Central memory CD8-positive, alpha-beta T cell (primary cell): ENCODE results near the gene CCDC9B.

ENCODE experiments used
- ATAC-seq: fragments of 150-1000 bp; cut with Tn5 transposase; replicated peaks from 2 replicates; pipeline ENCODE4 v1.10.0; 2022; ENCODE audit warnings: mild to moderate bottlenecking, moderate FRiP score, moderate number of reproducible peaks; ENCODE audit not compliant: poor library complexity, severe bottlenecking; ENCODE audit errors: extremely low read depth
- DNase-seq, 2 donors: peaks; one replicate each; pipeline ENCODE4 v3.0.0; 2021; ENCODE audit warnings: low spot score in 2 of 2
- H3K27ac Mint-ChIP-seq: one replicate; pipeline ENCODE4 v1.8.0; 2022; ENCODE audit warnings: low read depth, mild to moderate bottlenecking, moderate library complexity, mixed read lengths
- H3K27me3 Mint-ChIP-seq: one replicate; pipeline ENCODE4 v1.8.0; 2022; ENCODE audit warnings: mixed read lengths
- H3K36me3 Mint-ChIP-seq: one replicate; pipeline ENCODE4 v1.8.0; 2022; ENCODE audit warnings: mild to moderate bottlenecking, moderate library complexity, mixed read lengths; ENCODE audit not compliant: insufficient read depth
- H3K4me1 Mint-ChIP-seq: one replicate; pipeline ENCODE4 v1.8.0; 2022; ENCODE audit warnings: mixed read lengths
- H3K4me3 Mint-ChIP-seq: one replicate; pipeline ENCODE4 v1.8.0; 2022; ENCODE audit warnings: mild to moderate bottlenecking, moderate library complexity, mixed read lengths
- H3K9me3 Mint-ChIP-seq: one replicate; pipeline ENCODE4 v1.8.0; 2022; ENCODE audit warnings: mixed read lengths

Gene CCDC9B

DNA sequence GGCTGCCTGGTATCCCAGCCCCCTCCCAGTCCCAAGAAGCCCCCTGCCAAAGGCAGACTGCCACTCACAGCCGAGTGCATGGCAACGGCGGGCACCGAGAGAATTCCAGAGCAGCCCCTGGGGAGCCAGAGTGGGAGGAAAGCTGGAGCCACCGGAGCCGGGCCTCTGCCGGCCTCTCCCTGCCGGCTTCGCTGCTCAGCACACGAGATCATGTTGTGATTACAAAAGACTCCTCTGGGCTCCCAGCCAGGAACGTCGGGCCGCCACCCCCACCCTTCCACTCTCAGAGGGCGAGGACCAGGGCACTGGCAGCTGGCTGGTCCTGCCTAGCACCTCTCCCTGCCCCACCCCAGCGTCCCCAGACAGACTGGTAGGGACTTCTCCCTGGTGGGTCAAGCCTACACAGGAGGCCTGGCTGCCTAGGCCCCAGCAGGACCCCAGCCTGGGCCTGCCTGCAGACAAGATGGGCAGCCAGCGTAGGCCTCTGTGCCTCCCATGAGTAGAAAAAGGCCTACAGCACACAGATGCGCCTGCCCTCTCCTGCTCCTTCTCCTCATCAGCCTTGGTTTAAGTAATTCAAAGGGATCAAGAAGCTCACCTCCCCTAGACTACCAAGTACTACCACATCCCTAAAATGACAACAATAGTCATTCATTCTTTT lies at the start of gene CCDC9B:
Gene CCDC9B (minus strand): TSS at position 200 of the 661 bp plus-strand sequence. CDS start 120 bp downstream, at position 80.
- H3K27ac Mint-ChIP-seq = no peak within 1 kb of the TSS
- H3K27me3 Mint-ChIP-seq = no peaks in the 10 kb centered on the region
- H3K9me3 Mint-ChIP-seq = no peaks in the 10 kb centered on the region
- H3K4me3 Mint-ChIP-seq = no peak within 1 kb of the TSS
- DNase-seq (no peak), ATAC-seq (no peak)
- no peaks in the 10 kb centered on the region for H3K36me3 Mint-ChIP-seq
- H3K4me1 Mint-ChIP-seq = peaks cover 8% of the 10 kb centered on the region

DNA sequence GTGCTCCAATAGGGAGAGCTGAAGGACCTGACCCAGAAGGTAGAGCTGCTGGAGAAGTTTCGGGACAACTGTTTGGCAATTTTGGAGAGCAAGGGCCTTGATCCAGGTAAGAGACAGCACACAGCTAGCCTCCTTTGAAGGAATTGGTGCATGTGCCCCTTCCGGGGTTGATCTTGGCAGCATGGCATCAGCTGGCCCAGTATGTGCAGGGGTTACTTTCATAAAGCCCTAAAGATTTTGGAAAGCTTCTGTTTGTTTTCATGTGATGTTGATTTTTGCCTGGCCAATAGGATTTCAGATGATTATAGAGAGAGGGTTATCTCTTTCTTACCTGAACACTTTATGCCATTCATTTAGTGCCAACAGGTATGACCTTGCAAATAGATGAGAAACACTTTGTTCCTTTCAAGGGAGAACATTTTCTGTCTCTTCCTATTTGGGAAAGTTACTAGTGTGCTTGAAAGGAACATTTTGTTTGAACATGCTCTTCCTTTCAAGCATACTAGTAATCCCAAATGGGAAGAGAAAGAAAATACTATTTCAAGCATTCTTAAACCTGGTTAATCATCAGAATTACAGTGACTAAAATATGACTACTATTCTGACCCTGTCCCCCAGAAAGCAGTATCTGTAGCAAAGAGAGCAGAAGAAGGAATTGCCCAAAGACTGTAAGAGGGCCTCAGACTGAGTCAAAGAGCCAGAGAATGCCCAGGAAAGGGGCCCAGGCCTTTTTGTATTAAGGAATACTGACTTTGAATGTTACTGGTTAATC lies 49.3 kb upstream of the CCDC9B start:
- no peak for DNase-seq
- Mint-ChIP-seq H3K27me3 (no peaks in the 10 kb centered on the region), H3K27ac (no peak overlapping the region), H3K4me3 (no peak overlapping the region), H3K9me3 (no peaks in the 10 kb centered on the region), H3K36me3 (peaks cover 30% of the 10 kb centered on the region), H3K4me1 (no peaks in the 10 kb centered on the region)
- no peak for ATAC-seq

DNA sequence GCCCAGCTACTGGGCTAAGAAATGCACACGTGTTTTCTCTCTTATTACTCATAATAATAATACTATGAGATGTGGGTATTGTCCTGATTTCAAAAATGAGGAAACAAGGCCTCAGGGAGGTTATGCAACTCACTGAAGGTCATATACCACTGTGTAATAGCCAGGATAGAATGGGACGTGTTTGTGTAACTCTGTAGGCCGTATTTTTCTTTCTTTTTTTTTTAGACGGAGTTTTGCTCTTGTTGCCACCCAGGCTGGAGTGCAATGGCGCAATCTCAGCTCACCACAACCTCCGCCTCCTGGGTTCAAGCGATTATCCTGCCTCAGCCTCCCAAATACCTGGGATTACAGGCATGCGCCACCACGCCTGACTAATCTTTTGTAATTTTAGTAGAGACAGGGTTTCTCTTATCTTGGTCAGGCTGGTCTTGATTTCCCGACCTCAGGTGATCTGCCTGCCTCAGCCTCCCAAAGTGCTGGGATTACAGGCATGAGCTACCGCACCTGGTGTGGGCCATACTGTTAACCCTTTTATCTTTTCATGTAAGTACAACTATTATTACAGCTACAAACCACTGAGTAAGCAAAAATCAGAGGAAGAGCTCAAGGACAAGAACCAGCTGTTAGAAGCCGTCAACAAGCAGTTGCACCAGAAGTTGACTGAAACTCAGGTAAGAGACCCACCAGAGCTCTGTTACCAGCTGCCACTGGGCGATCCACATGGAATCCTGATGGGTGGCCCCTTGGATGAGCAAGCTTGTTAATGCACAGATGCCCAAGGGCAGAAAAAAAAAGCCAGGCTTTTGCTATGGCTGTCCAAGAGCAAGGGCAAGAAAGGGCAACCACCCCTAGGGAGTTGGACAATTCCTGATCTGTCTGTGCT lies 48.4 kb upstream of the CCDC9B start:
- Mint-ChIP-seq H3K36me3 (peaks cover 30% of the 10 kb centered on the region), H3K9me3 (no peaks in the 10 kb centered on the region), H3K27ac (no peak overlapping the region), H3K4me1 (no peaks in the 10 kb centered on the region), H3K4me3 (no peak overlapping the region), H3K27me3 (no peaks in the 10 kb centered on the region)
- DNase-seq (no peak), ATAC-seq (no peak)

DNA sequence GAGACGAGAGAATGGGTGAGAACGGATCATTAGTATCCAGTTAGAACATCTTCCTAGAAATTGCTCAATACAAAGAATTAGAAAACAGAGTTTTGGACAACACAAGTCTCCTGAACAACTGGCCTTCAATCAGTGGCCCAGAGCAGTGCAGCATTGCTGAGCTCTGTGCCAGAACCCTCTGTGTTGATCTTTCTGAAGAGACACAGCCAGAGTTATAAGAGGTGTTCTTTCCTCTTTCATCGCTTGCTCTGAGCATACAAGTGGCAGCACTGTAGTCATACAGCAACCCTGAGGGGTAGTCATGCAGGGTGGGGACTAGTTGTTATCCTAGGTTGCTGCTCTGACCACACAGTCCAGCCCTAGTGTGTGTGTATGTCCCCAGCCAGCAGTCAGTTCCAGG lies 45.7 kb upstream of the CCDC9B start:
- H3K4me1 Mint-ChIP-seq = peaks cover 14% of the 10 kb centered on the region
- H3K4me3 Mint-ChIP-seq = no peak overlapping the region
- H3K27ac Mint-ChIP-seq = no peak overlapping the region
- H3K27me3 Mint-ChIP-seq = no peaks in the 10 kb centered on the region
- H3K36me3 Mint-ChIP-seq = peaks cover 17% of the 10 kb centered on the region
- no peak for ATAC-seq
- H3K9me3 Mint-ChIP-seq = no peaks in the 10 kb centered on the region
- no peak for DNase-seq

DNA sequence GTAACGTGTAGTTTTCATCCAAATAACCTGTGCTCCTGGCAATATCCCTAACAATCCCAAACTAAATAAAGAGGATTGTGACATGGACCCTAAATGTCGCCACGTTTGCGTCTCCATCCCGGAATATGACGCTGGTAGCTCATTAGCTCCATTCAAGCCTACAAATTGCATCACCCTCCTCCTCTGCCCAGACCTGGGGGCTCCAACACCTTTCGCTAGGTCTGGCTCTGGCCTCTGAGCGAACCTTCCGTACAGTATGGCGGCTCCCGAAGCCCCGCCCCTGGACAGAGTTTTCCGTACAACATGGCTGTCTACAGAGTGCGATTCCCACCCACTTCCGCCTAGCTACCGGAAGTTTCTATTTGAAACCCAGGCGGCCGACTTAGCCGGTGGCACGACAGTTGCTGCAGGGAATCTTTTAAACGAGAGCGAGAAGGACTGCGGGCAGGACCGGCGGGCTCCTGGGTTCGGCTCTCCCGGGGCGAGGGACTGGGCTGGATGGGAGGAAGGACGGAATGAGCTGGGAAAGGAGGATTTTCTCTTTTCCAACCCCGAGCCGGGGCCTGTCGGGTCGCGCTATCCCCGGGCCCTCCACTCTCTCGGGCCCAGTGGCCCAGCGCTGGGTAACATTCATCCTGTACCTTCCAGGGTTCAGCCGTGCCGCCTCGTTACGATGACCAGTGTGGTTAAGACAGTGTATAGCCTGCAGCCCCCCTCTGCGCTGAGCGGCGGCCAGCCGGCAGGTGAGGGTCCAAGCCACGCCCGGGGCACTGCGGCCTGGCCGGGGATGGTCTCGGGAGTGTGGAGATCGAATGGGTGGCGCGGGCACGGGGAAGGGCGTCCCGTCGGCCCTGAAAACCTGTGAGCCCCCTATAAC lies 42.1 kb upstream of the CCDC9B start, which contains the start of gene KNSTRN:
Gene KNSTRN (plus strand): TSS at position 142 of the 877 bp plus-strand sequence. CDS start 115 bp downstream, at position 257.
- no peaks in the 10 kb centered on the region for H3K9me3 Mint-ChIP-seq
- peak within 1 kb of the TSS; percentile 89 for H3K27ac Mint-ChIP-seq
- H3K36me3 Mint-ChIP-seq = peaks cover 4% of the 10 kb centered on the region
- peaks cover 14% of the 10 kb centered on the region for H3K4me1 Mint-ChIP-seq
- ATAC-seq (peak; percentile 97), DNase-seq (peak; percentile 87 to 88)
- H3K27me3 Mint-ChIP-seq = no peaks in the 10 kb centered on the region
- H3K4me3 Mint-ChIP-seq = peak within 1 kb of the TSS; percentile 93

DNA sequence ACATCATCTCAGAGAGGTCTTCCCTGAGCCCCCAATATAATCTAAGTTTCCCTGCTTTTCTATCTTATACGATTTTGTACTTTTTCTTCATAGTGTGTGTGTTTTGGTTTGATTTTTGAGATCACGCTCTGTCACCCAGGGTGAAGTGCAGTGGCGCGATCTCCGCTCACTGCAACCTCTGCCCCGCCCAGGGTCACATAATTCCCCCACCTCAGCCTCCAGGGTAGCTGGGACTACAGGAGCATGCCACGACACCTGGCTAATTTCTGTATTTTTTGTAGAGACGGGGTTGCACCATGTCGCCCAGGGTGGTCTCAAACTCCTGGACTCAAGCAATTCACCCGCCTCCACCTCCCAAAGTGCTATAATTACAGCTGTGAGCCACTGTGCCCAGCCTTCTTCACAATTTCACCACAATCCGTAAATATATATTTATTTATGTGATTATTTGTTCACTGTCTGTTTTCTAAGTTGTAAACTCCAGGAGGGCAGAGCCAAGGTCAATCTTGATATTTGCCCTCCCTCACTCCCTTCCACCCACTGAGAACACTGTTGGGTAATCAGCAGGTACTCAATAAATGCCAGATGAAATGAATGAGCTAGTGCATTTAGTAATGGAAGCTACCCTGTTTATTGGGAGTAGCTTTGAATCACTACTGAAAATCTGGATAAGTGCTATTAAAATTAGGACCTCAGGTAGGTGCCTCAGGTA lies 41.2 kb upstream of the CCDC9B start:
- H3K4me3 Mint-ChIP-seq = peak overlapping the region; percentile 93

DNA sequence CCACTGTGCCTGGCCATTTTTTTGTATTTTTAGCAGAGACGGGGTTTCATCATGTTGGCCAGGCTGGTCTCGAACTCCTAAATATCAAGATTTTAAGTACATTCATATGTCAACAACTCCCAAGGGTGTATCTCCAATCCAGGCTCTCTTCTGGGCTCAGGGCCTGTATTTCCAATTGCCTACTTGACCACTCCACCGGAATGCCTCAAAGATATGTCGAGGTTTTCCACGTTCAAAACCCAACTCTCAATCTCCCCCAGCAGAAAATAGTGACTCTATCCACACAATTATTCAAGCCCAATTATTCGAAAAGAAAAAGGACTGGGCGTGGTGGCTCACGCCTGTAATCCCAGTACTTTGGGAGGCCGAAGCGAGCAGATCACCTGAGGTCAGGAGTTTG lies 39.9 kb upstream of the CCDC9B start:
- Mint-ChIP-seq H3K4me1 (peaks cover 14% of the 10 kb centered on the region), H3K9me3 (no peaks in the 10 kb centered on the region), H3K27ac (no peak overlapping the region), H3K36me3 (peaks cover 1% of the 10 kb centered on the region), H3K27me3 (no peaks in the 10 kb centered on the region), H3K4me3 (no peak overlapping the region)
- no peak for DNase-seq
- no peak for ATAC-seq

More for the DNA sequence above, 41.2 kb upstream of the CCDC9B start:
- DNase-seq (no peak), ATAC-seq (no peak)
- Mint-ChIP-seq H3K27me3 (no peaks in the 10 kb centered on the region), H3K4me1 (peaks cover 14% of the 10 kb centered on the region), H3K36me3 (peaks cover 2% of the 10 kb centered on the region), H3K9me3 (no peaks in the 10 kb centered on the region), H3K27ac (no peak overlapping the region)

DNA sequence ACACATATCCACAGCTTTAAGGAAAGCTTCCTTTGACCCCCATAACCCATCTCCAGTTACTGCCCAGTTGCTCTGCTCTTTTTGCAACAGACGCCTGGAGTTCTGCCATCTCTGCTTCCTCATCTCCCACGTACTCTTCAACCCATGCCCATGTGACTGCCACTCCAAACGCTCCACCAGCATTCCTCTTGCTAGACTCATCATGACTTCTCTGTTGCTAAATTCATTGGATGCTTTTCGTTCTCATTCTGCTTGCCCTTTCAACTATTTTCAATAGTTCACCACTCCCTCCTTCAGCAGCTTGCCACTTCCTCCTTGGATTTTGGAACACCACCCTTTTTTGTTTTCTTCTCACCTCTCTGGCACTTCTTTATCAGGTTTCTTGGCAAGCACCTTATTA lies 39.1 kb upstream of the CCDC9B start:
- H3K4me3 Mint-ChIP-seq = no peak overlapping the region
- H3K27me3 Mint-ChIP-seq = no peaks in the 10 kb centered on the region
- peaks cover 1% of the 10 kb centered on the region for H3K36me3 Mint-ChIP-seq
- peaks cover 14% of the 10 kb centered on the region for H3K4me1 Mint-ChIP-seq
- DNase-seq = no peak
- ATAC-seq = no peak
- H3K9me3 Mint-ChIP-seq = no peaks in the 10 kb centered on the region
- H3K27ac Mint-ChIP-seq = no peak overlapping the region

DNA sequence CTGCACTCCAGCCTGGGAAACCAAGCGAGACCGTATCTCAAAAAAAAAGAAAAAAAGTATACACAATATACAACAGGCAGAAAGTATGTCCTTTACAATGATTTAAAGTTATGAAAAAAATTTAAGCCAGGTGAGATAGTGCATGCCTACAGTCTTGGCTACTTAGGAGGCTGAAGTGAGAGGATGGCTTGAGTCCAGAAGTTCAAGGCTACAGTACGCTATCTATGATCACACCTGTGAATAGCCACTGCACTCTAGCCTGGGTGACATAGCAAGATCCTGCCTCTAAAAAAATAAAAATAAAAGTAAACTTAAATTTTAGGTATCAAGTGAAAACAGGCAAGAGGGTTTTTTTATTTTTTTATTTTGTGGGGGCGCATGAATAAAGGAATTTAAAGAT lies 38.6 kb upstream of the CCDC9B start:
- ATAC-seq = no peak
- H3K9me3 Mint-ChIP-seq = no peaks in the 10 kb centered on the region

DNA sequence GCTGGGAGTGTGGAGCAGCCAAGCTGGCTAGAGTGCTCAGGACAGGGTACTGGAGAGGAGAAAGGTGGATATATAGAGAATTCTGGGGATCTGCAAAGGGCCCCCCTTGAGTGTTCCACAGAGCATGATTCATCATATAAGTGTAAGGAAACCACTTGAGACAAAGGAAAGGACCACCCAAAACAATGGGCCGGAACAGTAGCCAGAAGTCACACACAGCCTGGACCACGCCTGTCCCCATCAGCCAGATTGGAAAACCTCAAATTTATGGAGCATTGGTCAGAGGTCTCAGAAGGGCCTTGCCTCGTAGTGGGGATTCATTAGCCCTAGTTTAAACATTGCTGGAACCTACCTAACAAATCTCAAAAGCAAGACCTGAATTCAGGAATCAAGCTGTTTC lies 36.9 kb upstream of the CCDC9B start:
- Mint-ChIP-seq H3K27me3 (no peaks in the 10 kb centered on the region), H3K4me3 (no peak overlapping the region), H3K36me3 (peaks cover 2% of the 10 kb centered on the region), H3K9me3 (no peaks in the 10 kb centered on the region), H3K4me1 (peaks cover 3% of the 10 kb centered on the region), H3K27ac (no peak overlapping the region)
- ATAC-seq (no peak), DNase-seq (no peak)

More for the DNA sequence above, 38.6 kb upstream of the CCDC9B start:
- Mint-ChIP-seq H3K27me3 (no peaks in the 10 kb centered on the region), H3K4me1 (peaks cover 14% of the 10 kb centered on the region), H3K4me3 (no peak overlapping the region), H3K27ac (no peak overlapping the region), H3K36me3 (peaks cover 1% of the 10 kb centered on the region)
- no peak for DNase-seq

DNA sequence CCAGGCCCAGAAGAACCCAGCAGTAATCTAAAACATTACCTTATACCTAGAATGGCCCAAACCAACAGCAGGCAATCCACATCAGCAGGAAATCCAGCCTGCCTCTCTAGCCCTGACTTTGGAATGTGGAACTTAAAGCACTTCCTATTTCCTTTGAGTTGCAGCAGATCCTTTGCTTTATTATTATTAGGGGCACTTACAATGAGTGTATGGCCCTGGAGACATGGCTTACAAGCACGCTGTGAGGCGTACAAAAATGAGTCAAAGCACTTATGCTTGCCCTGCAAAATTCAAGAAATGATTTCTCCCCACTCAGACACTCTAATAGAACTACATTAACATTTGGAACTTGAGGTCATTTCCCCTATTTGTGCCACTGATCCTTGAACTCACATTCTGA lies 32.2 kb upstream of the CCDC9B start:
- DNase-seq = no peak

More for the DNA sequence above, 32.2 kb upstream of the CCDC9B start:
- H3K4me3 Mint-ChIP-seq = no peak overlapping the region
- H3K4me1 Mint-ChIP-seq = peaks cover 7% of the 10 kb centered on the region
- no peaks in the 10 kb centered on the region for H3K9me3 Mint-ChIP-seq
- no peak overlapping the region for H3K27ac Mint-ChIP-seq
- H3K27me3 Mint-ChIP-seq = no peaks in the 10 kb centered on the region
- H3K36me3 Mint-ChIP-seq = peaks cover 2% of the 10 kb centered on the region
- no peak for ATAC-seq
